HG02852 (cell line): ENCODE measurements around the gene NUAK2.

Experiments
- ATAC-seq: cut with Tn5 transposase; IDR thresholded peaks from one replicate; pipeline ENCODE4 v1.9.1; 2021; ENCODE audit warnings: mild to moderate bottlenecking, moderate library complexity; ENCODE audit not compliant: unreplicated experiment

Gene NUAK2

DNA sequence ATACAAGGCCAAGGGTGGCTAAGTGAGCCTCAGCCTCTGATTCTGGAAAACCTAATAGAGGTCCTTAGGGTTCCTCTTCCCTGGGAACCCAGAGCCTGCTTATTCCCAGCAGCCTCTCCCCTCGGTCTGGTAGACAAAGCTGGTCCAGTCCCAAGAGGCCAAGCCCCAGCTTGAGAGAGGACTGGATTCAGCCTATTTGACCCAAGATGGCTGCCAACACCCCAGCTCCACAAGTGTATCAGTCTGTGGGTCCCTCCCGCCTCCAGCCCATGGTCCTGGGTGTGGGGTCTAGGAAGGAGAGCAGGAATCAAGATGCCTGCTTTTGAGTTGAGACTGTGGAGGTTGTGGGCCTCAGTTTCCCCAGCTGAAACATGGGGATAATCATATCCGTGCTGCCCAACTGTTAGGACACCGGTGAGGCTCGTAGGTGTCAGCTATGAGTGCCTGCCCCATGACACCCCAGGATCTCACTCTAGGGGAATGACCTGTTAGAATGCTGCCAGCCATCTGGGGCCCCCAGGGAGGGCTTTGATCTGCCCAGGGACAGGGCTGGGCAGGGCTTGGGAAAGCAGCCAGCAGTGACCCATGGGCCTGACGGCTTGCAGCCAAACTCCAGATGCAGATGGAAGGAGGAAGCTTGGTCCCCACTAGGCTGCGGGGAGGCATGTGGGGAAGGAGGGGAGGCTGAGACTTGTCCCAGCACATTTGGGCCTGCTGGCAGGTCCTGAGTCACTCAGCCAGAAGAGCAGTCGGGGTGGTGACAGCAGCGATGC, 45.4 kb downstream of the NUAK2 start:
- ATAC-seq, result no peak

GRCh38 chr1:205275133-205275532, 46.4 kb downstream of the NUAK2 start:
- no peak for ATAC-seq

- ATAC-seq, result no peak
These were observed 47.4 kb downstream of the NUAK2 start for GRCh38 chr1:205274041-205274691.

GRCh38 chr1:205273551-205273982, 48.0 kb downstream of the NUAK2 start:
- ATAC-seq, result peak; percentile 64

- ATAC-seq, result no peak
These were observed 49.0 kb downstream of the NUAK2 start for GRCh38 chr1:205272536-205272935.

DNA sequence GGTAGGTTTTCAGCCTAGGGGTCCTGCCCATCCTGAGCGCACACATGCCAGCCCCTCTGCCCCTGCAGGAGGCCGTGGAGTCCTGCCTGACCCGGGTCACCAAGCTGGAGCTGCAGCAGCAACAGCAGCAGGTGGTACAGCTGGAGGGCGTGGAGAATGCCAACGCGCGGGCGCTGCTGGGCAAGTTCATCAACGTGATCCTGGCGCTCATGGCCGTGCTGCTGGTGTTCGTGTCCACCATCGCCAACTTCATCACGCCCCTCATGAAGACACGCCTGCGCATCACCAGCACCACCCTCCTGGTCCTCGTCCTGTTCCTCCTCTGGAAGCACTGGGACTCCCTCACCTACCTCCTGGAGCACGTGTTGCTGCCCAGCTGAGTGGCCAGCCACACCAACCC, 49.8 kb downstream of the NUAK2 start:
- ATAC-seq, result no peak

GRCh38 chr1:205271277-205271676, 50.3 kb downstream of the NUAK2 start:
- no peak for ATAC-seq

GRCh38 chr1:205270764-205271163, 50.8 kb downstream of the NUAK2 start:
- ATAC-seq, result no peak

- no peak for ATAC-seq
These were observed 51.3 kb downstream of the NUAK2 start for GRCh38 chr1:205270271-205270670.

GRCh38 chr1:205269711-205270110, 51.8 kb downstream of the NUAK2 start:
- no peak for ATAC-seq

DNA sequence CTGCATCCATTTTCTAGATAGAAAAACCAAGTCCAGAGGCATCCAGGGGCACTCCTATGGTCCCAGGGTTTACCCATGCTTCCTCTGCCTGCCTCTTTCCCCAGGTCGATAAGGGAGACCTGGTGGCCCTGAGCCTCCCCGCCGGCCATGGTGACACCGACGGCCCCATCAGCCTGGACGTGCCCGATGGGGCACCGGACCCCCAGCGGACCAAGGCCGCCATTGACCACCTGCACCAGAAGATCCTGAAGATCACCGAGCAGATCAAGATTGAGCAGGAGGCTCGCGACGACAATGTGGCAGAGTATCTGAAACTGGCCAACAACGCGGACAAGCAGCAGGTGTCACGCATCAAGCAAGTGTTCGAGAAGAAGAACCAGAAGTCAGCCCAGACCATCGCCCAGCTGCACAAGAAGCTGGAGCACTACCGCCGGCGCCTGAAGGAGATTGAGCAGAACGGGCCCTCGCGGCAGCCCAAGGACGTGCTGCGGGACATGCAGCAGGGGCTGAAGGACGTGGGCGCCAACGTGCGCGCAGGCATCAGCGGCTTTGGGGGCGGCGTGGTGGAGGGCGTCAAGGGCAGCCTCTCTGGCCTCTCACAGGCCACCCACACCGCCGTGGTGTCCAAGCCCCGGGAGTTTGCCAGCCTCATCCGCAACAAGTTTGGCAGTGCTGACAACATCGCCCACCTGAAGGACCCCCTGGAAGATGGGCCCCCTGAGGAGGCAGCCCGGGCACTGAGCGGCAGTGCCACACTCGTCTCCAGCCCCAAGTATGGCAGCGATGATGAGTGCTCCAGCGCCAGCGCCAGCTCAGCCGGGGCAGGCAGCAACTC, 52.5 kb downstream of the NUAK2 start:
- no peak for ATAC-seq

DNA sequence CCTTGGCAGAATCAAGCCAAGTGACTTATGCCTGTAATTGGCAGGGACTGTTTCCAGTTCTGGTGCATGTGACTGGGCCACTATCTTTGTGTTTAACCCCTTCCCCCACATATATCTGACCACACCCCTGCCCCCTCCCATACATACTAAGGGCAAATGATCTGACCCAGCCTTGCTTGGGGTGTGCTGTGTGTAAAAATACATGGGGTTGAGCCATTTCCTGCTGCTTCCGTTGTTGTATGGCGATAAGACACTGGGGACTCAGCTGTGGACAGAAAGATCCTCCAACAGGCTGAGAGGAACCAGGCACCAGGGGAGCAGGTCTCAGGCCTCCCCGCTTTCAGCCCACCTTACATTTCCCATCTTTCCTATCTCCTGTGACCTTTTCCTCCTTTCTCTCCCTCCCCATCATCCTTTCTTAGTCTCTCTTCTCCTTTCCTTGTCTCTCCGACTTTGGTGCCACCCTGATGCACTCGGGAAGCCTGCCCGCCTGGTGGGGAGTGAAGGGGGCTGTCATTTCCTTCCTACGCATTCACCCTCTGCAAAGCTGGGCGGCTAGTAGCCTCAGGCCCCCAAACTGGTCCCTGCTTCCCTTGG, 54.1 kb downstream of the NUAK2 start:
- no peak for ATAC-seq

- no peak for ATAC-seq
These were observed 54.8 kb downstream of the NUAK2 start for GRCh38 chr1:205266611-205267305.

GRCh38 chr1:205263580-205264190, 57.9 kb downstream of the NUAK2 start:
- no peak for ATAC-seq

DNA sequence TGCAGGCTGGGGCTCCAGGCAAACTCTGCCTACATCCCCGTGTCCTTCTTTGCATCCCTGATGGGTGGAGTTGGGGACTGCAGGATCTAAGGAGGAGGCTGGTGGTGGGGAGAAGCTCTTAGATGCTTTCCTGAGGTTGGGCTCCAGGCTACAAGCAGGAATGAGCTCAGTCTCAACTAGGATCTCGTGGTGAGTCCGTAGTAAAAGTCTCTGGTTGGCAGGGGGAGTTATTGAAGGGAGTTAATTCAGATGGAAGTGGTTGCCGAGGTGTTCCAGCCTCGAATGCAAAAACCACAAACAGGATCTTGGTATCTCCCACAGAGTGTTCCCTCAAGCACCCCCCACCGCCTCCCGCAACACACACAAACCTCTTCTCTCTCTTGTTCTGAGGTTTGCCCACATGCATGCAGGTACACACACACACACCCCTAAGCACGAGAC, 58.8 kb downstream of the NUAK2 start:
- no peak for ATAC-seq

DNA sequence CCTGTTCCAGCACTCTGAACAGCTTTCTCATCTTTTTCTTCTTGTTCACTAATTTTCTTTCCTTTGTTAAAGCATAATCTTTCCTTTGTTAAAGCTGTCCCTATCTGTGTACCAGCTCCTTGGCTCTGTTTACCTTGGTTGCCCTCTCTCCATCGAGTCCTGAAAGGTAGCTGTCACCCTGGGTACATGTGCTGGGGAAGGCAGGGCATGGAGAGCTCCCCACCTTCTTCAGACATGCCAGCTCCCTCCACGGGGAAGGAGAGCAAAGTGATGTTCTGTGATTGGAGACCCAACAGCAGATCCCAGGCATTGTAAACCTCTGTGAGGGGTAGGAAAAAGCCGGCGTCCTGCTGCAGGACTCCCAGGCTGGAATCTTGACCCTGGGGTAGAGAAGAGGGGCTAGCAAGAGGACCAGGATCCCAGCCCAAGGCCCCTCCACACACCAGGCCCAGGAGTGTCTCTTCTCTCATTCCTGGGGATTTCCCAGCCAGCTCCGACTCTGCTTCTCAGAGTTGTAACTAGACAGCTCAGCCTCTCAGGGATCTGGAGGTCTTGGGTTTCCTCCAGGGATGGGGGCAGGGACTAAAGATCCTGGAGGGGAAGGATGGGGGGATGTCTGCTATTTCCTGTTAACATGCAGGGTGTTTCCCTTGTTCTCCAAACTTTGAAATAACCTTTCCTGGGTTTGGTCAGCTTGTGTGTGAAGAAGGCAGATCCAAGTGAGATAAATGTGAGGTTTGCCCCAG, 59.4 kb downstream of the NUAK2 start:
- ATAC-seq, result no peak

DNA sequence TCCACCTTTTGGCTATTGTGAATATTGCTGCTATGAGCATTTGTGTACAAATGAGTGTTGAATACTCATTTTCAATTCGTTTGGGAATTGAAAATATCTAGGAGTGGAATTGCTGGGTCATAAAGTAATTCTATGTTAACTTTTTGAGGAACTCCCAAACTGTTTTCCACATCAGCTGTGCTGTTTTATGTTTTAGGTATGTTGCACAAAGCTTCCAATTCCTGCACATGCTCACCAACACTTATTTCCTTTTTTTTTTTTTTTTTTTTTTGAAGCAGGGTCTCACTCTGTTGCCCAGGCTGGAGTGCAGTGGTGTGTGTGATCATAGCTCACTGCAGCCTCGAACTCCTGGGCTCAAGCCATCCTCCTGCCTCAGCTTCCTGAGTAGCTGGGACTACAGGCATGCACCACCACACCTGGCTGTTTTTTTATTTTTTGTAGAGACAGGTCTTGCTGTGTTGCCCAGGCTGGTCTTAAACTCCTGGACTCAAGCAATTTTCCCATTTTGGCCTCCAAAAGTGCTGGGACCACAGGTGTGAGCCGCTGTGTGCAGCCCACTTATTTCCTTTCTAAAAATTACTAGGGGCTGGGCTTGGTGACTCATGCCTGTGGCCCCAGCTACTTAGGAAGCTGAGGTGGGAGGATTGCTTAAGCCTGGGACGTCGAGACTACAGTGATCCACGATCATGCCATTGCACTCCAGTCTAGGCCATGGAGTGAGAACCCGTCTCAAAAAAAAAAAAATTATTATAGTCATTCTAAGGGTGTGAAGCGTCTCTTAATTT, 60.4 kb downstream of the NUAK2 start:
- no peak for ATAC-seq

- ATAC-seq, result no peak
These were observed 61.5 kb downstream of the NUAK2 start for GRCh38 chr1:205259998-205260397.
